GM19372 (cell line): ENCODE results near the gene SENP7.
"Not testable (repeated sequence)": the region's sequence is repeated elsewhere in the genome, so short reads cannot be mapped to it uniquely, and the experiment has no call there.

Experiments
- ATAC-seq: cut with Tn5 transposase; IDR thresholded peaks from one replicate; pipeline ENCODE4 v1.9.1; 2021; ENCODE audit warnings: mild to moderate bottlenecking, low read depth, moderate library complexity; ENCODE audit not compliant: unreplicated experiment

Gene SENP7

DNA sequence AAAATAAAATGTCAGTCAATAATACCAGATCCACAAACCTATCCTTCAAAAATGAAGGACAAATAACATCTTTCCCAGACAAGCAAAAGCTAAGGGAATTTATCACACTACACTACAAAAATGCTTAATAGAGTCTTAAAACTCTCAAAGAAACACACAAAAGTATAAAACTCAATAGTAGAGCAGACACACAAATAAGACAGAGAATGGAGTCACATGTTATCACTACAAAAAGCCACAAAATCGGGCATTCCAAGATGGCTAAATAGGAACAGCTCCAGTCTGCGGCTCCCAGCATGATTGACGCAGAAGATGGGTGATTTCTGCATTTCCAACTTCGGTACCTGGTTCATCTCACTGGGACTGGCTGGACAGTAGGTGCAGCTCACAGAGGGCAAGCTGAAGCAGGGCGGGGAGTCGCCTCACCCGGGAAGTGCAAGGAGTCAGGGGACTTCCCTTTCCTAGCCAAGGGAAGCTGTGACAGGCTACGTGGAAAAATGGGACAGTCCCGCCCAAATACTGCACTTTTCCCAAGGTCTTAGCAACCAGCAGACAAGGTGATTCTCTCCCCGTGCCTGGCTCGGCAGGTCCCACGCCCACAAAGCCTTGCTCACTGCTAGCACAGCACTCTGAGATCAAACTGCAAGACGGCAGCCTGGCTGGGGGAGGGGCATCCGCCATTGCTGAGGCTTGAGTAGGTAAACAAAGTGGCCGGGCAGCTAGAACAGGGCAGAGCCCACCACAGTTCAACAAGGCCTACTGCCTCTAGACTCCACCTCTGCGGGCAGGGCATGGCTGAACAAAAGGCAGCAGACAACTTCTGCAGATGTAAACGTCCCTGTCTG lies 46.3 kb downstream of the SENP7 start:
- no peak for ATAC-seq

DNA sequence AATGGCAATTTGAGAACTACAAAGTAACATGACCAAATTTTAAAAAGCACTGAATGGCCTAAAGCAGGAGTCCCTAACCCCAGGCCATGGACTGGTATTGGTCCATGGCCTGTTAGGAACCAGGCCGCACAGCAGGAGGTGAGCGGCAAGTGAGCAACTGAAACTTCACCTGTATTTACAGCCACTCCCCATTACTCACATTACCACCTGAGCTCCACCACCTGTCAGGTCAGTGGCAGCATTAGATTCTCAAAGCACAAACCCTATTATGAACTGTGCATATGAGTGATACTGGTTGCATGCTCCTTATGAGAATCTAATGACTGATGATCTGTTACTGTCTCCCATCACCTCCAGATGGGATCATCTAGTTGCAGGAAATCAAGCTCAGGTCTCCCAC lies 48.8 kb downstream of the SENP7 start:
- ATAC-seq = no peak

DNA sequence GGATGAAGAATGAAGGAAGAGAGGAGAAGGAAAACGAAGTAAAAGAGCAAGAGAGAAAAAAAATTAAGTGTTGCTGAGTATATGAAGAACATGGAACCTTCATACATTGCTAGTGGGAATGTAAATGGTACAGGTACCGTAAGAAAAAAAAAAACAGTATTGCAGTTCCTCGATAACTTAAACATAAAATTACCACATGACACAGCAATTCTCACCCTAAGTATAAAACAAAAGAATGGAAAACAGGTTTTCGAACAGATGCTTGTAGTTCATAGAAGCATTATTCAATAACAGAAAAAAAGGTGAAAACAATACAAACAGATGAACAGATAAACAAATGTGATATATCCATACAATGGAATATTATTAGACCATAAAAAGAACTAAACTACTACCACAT lies 51.6 kb downstream of the SENP7 start:
- ATAC-seq = no peak

DNA sequence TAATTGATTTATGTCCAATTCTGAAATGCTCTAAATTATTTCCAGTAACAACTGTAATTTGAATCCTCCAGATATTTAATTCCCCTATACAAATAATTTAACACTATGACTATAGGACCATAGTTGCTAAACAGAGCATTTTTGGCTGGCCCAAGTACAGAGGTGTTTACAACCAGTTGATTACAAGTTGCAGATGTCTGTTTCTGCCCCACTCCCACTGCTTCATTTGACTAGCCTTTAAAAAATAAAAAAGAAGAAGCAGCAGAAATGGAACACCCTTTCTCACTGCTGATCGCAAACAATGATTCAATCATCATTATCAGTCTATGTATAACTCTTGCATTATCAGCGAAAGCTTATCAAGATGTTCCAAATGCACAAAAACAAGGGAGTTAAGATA lies 54.6 kb downstream of the SENP7 start:
- no peak for ATAC-seq

DNA sequence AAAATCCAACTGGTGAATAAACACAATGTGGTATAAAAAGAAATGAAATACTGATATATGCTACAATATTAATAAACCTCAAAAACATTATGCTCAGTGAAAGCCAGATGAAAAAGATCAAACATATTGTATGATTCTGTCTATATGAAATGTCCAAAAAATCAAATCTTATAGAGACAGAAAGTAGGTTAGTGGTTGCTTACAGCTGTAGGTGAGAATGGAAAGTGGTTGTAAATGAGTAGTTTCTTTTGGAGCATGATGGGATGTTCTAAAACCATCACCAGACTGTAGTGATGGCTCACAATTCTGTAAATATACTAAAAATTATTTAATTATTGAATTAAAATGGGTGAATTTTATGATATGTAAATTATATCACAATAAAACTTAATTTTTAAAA lies 58.4 kb downstream of the SENP7 start:
- ATAC-seq = no peak

DNA sequence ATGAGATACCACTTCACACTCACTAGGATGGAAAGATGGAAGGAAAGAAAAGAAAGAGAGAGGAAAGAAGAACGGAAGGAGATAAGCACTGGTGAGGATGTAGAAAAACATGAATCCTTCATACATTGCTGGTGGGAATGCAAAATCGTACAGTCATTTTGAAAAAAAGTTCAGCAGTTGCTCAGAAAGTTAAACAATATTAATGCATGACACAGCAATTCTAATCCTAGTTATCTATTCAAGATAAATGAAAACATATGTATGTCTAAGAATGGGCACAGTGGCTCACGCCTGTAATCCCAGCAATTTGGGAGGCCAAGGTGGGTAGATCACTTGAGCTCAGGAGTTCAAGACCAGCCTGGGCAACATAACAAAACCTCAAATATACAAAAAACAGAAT lies 59.1 kb downstream of the SENP7 start:
- no peak for ATAC-seq

DNA sequence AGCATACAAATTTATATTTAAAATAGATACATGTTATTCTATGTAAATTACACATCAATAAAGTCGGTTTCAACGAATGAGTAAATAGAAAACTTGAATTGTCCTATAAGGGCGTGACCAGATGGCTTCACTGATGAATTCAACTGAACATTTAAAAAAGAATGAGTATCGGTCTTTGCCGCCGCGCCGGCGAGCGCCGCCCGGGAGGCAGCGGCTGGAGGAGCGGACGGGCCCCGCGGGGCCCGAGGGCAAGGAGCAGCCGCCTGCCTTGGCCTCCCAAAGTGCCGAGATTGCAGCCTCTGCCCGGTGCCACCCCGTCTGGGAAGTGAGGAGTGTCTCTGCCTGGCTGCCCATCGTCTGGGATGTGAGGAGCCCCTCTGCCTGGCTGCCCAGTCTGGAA lies 74.4 kb downstream of the SENP7 start:
- ATAC-seq = not testable (repeated sequence)

DNA sequence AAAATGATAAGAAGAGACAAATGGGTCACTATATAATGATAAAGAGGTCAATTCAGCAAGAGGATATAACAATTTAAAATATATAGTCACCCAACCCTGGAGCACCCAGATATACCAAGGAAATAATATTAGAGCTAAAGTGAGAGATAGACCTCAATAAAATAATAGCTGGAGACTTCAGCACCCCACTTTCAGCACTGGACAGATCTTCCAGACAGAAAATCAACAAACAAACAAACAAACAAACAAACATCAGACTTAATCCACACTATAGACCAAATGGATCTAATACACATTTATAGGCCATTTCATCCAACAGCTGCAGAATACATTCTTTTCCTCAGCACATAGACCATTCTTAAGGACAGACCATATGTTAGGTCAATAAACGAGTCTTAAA lies 79.4 kb downstream of the SENP7 start:
- no peak for ATAC-seq

DNA sequence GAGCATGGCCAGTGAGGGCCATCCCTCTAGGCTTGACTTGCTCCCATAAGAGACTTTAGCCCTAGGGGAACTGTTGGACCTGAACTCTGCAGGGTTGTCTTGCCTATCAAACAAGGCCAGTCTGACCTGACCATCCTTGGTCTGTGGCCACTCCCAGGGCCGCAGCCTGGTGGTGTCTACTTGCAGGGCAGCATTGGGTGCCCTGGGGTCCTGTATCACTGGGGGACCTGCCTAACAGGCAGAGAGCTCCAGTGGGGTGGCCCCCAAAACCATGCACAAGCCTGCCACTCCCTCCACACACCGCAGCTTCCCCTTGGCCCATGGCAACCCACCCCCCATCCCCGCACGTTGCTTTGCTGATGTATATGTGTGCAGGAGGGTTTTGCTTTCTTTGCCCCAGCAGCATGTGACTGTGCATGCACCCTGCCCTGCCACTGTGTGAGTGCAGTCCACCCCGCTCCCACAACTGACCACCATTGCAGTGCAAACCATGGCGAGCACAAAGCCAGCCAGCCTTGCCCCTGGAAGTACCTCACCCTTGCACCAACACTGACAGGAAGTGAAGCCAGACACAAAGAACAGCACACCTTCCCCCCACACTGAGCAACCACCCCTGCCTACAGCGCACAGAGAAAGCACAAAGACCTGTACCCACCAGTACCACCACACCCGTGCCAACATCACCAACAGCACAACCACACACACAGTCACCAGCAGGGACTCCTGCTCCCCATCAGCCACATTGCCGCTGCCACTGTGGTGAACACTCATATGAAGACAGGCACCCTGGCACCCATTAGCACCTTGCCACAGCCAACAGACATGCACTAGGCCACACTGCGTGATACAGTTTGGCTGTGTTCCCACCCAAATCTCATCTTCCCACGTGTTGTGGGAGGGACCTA lies 88.8 kb downstream of the SENP7 start:
- no peak for ATAC-seq

DNA sequence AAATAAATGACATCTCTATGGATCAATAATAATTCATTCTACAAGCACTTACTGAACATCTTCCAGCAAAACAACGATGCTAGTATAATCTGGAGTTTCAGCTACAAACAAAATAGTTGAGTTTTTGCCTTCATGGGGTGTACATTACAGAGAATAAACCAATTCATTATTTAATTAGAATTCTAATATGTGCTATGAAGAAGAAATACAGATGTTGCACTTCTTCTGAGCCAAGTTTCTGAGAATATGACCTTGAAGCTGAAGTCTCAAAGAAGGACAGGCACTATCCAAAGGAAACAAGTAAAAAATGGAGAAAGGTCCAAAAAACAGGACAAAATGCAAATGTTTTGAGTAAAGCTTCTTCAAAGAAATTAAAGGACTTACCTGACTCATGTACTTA lies 94.2 kb downstream of the SENP7 start:
- ATAC-seq = no peak

DNA sequence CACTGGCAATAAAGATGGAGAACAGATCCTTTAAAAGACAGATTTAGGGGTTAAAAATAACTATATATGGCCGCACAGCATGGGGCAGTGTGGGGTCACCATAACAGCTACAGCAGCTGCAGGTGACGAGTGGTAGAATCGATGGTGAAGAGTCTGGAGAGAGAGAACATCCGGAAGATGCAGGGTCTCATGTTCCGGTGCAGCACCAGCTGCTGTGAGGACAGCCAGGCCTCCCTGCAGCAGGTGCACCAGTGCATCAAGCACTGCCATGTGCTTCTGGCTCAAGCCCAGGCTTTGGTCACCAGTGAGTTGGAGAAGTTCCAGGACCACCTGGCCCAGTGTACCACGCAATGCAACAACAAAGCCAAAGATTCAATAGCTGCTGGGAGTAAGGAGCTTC lies 98.9 kb downstream of the SENP7 start:
- ATAC-seq = no peak

DNA sequence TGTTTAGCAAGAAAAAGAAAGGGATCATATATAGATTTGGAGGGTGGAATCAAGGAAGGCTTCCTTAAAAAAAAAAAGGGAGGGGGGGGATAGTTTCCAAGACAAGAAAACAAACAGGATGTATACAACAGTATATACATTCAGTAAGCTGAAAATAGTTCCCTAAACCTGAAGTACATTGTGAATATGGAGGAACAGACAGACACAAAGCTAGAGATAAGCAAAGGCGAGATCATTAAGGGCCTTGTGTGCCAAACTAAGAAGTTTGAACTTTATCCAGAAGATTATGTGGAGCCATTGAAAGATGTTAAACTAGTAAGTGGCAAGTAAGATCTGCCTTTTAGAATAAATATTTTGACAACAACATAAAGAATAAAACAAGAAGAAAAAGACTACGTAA lies 99.4 kb downstream of the SENP7 start:
- no peak for ATAC-seq

DNA sequence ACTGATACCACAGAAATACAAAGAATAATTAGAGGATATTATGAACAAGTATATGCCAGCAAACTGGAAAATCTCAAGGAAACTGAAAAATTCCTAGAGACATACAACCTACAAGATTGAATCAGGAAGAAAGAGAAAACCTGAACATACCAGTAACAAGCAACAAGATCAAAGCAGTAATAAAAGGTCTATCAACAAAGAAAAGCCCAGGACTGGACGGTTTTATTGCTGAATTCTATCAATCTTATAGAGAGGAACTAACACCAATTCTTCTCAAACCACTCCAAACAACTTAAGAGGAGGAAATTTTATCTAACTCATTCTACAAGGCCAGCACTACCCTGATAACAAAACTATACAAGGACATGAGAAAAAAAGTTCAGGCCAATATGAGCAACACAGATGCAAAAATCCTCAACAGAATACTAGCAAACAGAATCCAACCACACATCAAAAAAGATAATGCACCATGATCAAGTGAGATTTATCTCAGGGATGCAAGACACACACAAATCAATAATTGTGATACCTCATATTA lies 121.5 kb downstream of the SENP7 start:
- no peak for ATAC-seq

DNA sequence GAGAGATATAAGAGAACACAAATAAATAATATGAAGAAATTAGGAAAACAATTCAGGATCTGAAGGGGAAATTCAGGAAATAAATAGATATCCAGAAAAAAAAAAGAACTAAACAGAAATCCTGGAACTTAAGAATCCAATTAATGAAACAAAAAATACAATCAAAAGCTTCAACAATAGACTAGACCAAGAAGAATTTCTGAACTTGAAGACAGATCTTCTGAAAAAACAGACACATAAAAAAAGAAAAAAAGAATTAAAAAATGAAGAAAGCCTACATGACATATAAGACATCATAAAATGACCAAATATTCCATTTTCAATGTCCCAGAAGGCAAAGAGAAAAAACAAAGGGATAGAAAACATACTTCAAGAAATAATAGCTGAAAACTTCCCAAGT lies 124.3 kb downstream of the SENP7 start:
- no peak for ATAC-seq

DNA sequence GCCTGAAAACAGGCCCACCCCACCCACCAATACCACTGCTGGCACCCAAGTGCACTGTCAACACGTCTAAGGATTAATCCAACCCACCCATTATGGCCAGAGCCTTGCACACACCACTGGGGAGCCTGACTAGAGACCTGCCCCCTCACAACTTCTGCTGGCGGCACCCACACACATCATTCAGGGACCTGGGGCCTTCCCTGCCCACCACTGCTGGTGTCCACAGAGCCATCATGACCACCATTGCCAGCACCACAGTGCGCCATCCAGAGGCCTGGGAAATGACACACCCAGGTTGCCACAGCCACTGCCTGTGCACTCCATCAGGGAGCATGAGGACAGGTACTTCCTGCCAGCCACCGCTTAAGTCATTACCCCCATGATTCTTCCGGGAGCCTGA lies 125.7 kb downstream of the SENP7 start:
- no peak for ATAC-seq

DNA sequence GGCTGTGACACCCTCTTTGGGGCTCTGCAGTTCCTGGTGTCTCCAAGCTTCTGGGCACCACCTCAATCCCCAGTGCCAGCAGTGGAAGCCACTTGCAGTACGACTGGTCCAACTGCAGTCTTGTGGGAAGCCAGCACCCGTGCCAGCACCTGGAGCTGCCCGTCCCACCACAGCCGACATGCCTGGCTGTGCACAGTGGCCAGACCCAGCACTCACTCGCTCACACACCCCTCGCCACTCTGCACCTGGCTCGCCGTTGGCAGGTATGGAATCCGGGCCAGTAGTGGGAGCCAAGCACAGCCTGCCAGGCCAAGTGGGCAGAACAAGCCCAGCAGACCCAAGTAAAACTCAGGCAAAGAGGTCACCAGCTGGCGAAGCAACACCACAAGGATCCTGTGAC lies 128.6 kb downstream of the SENP7 start:
- no peak for ATAC-seq

DNA sequence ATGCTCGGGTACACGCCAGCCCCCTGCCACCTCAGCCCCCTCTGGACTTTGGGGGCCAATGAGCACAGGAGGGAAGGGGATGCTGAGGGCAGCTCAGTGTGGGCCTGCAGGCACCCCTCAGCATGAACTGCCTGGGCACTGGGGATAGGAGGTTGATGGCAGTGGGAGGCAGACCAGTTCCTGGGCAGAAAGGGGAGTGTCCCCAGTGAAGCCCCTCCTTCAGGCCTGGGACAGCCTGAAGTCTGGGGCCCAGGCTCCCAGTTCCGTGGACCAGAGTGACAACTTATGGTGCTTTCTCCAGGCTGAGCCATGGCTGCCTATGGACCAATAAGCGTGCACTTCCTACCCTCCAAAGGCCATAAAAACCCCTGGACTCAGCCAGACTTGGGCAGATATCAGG lies 129.4 kb downstream of the SENP7 start:
- no peak for ATAC-seq

DNA sequence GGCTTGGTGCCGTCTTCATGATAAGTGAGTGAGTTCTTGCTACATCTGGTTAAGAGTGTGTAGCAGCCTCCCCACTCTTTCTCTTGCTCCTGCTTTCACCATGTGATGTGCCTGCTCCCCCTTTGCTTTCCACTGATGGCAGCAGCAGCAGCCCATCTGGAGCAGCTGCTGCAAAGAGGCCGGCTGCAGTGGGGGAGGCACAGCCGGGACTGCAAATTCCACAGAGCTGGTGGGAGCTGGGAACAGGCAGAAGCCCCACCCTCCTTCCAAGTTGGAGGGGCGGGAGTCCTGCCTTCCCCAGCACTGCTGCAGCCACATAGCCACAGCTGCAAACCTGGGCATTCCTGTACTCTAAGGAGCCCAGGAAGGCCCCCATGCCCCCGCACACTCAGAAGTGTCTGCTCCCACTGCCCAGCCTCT lies 129.8 kb downstream of the SENP7 start:
- no peak for ATAC-seq

DNA sequence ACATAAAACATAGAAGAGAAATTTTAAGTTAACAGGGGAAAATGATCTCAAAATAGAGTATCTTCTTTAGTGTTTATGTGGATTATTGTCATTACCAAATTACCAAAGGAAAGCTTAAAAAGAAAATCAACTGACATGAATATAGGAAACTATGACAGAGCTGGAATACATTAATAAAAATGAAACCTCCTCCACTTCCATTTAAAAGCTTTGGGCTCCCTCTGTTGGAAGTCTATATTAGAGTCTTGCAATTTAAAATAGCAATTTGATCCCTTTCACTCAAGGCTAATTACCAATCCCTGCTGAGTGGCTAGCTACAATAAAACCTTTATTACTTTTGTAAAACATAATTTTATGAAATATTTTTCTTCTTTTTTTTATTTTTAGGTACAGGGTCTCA lies 131.2 kb downstream of the SENP7 start:
- no peak for ATAC-seq

DNA sequence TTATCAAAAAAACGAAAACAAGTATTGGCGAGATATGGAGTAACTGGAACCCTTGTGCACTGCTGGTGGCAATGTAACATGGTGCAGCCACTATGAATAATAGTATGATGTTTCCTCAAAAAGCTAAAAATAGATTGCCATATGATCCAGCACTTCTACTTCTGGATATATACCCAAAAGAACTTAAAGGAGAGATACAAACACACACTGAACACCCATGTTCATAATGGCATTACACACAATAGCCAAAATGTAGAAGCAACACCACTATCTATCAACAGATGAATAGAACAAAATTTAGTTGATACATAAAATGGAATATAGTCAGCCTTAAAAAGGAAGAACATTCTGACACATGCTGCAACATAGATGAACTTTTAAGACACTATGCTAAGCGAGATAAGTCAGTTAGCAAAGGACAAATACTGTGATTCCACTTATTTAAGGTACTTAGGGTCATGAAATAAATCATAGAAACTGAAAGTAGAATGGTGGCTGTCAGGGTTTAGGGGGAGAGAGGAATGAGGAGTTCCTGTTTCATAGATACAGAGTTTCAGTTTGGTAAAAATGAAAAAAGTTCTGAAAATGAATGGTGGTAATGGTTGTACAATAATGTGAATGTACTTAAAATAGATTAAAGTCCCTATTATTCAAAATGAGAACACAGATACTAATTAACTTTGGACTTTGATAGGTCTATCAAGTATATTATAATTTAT lies 133.2 kb downstream of the SENP7 start:
- ATAC-seq = peak; percentile 94

DNA sequence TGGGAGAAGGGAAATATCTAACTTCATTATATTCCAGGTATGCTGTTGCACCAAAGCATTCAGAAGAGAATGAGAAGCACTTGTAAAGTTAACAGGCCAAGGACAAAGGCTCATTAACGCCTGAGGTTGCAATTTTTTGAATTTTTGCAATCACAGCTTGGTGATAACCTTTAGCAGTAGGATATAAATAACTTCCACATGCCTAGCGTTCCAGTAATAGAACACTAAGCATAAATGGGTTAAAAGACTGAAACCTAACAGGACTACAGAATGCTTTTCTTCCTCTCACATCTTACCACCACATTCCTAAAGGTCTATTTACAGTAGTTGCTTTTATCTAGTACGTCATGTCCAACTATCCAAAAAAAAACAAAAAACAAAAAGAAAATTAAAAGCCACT lies 135.2 kb downstream of the SENP7 start:
- ATAC-seq = no peak
